Activated T-cell treated with anti-CD3 and anti-CD28 coated beads for 24 hours (primary cell): Measurements from ENCODE around the gene PITPNM2.

Experiments used
- DNase-seq: peaks from one replicate; pipeline ENCODE4 v3.0.0-alpha.2; 2020; ENCODE audit warnings: low read depth

The PITPNM2 gene

DNA sequence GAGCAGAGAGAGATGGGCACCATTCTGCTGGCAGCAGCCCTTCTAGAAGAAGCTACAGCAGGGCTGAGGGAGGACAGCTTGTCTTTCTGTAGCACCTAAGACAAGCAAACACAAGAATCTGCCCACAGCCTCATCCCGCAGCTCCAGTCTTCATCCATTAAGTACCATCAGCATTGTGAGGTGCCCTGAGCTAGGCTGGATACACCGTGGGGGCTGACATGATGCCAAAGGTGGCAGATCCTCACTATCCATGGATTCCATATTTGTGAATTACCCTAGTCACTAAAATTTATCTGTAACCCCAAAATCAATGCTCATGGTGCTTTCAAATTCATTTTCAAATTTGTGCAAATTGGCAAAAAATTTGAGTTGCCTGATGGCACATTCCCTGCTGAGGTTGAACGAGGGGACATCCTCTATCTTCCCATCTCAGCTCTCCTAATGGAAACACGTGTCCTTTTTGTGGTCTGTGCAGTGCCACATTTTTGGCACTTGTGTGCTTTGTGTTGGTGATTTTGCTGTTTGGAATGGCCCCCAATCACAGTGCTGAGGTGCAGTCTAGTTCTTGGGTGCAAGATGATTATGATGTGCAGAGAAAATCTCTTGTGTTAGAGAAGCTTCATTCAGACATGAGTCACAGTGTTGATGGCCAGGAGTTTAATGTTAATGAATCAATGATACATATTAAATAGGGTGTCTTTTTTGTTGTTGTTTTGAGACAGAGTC is 7.0 kb downstream of the PITPNM2 start:
- no peak for DNase-seq

DNA sequence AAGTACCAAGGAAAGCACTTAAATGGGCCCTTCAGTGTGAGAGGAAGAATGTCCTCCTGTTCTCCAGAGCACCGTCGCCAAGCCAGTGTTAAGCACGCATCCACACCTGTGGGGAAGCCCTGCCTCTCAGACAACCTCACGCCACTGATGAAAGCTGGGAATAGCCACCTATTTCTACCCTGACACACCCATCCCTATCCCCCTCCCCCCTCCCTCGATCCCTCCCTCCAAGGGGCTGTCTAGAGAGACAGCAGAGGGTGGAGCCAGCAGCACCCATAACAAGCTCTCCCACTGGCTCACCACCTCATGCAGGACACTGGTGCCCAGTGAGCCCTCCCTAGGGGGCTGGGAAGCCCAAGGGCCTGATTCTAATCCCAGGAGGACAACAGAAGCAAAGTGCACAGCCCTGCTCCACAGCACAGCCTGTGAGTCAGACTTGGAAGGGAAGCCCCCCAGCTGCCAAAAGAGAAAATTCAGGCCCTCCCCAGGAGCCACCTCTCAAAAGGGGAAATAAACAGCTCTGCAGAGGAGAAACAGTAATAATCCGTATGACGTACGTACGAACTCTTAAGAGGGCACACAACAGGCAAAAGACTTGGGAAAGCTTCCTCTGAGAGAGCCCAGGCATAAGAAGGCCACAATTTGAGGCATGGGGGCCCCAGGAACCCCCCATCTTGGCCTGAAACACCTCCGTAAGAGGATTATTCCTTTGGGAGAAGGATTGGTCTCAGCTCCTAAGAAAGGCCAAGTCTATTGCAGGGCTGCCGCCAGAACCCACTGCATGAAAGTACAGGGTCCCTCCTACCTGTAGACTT is 7.8 kb downstream of the PITPNM2 start:
- no peak for DNase-seq

GRCh38 chr12:123142518-123142840 is 8.4 kb downstream of the PITPNM2 start:
- DNase-seq: no peak

DNA sequence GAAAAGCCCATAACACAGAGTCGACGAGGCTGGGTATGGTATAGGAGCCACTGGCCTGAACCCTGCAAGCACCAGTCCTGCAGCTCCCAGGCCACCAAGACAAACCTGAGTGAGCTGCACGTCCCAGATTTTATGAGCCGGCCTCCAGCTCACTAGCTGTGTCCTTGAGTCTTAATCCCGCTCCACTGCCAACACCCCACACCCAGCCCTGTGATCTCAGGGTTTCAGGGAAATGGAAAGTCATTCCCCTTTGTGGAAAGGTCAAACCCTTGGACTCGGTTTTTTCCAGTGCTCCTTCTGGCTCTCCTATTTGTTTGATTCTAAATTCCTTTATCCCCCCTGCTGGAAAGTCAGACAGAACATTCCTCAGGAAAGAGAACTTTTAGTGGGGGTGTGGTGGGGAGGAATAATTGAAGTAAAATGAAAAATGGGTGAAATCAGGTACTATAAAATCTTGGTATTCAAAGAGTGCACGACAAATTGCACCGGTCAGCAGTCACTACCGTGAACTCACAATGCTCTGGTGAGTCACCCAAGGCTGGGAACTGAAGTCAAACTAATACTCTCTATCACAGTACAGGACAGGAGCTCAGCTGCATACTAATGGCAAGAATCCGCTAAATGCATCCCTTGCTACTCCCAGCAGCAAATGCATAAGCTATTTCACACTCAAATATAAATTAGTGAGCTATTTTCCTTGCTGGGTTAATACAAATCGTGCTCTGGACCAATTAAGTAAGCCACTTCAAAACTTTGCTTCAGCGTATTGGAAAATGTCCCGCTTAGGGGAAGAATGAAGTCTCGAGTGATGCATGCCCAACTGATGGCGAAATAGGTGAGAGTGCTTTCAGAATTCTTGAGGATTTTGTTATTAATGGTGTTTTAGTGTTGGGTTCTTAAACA is 9.0 kb downstream of the PITPNM2 start:
- no peak for DNase-seq

DNA sequence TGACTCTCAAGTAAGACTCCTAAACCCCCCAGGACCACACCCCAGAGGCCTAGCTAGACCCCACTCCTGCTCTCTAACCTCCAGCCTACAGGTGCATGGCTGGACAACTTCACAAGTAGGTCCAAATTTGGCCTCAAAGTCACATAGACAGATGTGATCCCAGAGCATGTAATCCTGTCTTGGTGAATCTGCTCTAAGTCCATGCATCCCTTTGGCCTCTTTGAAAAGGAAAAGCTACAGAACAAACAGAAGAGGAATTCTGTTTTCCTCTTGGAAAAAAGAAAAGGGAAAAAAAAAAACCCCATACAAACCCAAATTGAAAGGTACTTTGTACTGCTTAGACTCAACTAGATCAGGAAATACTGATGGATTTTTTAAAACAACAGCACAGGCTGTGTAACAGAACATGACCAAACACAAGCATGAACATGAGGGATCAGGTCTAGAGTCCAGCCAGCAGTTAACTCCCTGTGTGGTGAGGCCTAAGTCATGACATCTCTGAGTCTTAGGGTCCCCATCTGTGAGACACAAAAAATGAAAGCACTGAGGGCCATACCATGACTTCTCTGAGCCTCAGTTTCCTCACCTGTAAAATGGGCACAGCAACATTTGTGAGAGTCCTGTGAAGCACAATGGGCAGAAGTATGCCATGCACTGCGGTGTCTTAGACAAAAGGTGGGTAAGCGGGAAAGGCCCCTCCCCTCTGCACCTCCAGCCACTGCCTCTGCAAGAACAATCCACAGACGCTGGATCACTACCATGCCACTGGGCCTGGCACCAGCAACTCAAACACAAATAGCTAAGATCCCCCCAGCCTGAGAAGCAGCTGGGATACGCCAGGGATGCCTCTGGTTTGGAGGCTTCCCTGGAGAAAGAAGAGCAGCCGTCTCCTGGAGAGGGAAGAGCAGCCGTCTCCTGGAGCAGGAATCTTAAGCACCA is 9.9 kb downstream of the PITPNM2 start:
- DNase-seq: no peak

GRCh38 chr12:123139926-123140675 is 10.8 kb downstream of the PITPNM2 start:
- no peak for DNase-seq

DNA sequence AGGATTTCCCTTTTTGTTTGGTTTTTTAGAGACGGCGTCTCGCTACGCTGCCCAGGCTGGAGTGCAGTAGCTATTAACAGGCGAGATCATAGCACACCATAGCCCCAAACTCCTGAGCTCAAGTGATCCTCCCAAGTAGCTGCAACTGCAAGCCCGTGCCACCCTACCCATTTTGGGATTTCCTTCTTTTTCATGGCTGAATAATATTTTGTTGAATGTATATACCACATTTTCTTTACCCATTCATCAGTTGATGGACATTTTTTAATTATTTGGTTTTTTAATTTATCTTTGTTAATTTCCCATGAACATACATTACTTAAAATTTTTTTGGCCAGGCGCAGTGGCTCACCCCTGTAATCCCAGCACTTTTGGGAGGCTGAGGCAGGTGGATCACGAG is 15.2 kb downstream of the PITPNM2 start:
- DNase-seq: no peak

DNA sequence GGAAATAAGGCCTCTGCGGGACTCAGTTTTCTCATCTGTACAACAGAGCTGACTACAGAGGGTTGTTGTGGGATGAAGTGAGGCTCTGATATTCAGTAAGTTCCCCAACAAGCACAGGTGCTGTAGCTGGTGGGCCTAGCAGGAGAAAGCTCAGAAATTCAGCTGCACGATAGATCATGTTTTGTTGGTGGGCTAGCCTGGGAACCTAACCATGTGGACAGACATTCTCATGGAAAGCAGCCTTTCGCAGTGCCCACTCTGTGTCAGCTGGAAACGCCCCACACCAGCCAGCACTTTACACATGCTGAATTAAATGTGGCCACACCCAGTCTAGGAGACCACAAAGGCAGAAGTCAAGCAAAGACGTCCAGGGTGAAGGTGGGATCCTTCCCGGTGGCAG is 16.1 kb downstream of the PITPNM2 start:
- DNase-seq: no peak

GRCh38 chr12:123134271-123134671 is 16.6 kb downstream of the PITPNM2 start:
- DNase-seq: no peak

DNA sequence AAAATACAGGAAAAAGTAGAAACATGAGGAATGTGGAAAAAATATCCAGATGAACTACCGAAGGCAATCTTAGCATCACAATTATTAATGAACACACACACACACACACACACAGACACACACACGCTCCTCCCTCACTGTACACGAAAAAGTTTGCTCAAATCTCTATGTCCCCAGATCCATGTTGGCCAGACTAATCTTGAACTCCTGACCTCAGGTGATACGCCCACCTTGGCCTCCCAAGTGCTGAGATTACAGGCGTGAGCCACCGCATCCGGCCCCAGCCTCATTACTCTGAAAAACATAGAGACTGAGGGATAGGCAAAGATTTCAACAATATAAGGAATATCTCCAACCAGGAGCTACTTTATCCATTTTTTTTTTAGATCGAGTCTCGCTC is 17.2 kb downstream of the PITPNM2 start:
- no peak for DNase-seq

DNA sequence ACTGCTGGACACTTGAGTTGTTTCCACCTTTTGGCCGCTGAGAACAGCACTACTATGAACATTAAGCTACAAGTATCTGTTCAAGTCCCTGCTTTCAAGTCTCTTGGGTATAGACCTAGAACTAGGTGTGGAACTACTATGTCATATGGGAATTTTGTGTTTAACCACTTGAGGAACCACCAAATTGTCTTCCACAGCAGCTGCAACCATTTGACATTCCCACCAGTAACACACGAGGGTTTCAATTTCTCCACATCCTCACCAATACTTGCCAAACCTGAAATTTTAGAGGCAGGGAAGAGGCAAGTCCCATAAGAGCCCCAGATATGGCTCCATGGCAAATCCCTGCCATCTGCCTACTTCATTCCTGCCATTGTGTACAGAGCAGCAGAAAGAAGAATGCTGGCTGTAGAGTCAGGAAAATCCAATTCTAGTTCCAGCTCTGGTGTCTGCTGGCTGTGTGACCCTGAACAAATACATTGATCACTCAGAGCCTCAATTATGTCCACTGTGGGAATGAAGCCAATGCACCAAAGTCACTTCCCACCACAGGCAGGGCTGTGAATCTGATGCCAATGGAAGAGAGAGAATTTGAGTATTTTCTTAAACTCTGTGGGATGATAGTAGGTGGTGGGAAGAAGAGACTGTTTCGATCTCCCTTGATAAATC is 17.8 kb downstream of the PITPNM2 start:
- DNase-seq: no peak

DNA sequence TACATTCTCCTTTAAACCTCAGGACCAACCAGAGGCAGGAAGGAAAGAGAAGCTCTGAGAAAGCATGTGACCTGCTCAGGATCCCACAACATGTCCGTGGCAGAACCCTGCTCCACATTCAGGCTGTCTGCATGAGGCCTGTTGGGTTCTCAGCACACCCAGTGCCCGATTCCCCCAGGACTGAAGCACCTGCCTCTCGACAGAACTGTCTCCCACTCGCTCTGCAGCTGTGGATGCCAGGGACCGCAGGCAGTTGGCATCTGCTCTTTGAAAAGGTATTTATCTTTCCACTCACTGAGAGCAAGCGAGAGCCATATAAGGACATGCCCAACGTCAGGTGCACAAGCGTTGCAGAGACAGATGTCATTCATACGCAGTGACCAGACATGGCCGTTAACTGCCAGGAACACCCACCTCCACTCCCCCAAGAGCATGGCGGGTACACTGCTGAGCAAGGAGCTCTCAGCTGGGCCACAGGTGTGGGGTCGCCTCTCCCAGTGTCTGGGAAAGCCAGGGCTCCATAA is 18.9 kb downstream of the PITPNM2 start:
- no peak for DNase-seq

GRCh38 chr12:123131291-123131832 is 19.5 kb downstream of the PITPNM2 start:
- no peak for DNase-seq

- no peak for DNase-seq
Measured at GRCh38 chr12:123129621-123130020, 21.3 kb downstream of the PITPNM2 start.

- no peak for DNase-seq
Measured at GRCh38 chr12:123127182-123127495, 23.8 kb downstream of the PITPNM2 start.

DNA sequence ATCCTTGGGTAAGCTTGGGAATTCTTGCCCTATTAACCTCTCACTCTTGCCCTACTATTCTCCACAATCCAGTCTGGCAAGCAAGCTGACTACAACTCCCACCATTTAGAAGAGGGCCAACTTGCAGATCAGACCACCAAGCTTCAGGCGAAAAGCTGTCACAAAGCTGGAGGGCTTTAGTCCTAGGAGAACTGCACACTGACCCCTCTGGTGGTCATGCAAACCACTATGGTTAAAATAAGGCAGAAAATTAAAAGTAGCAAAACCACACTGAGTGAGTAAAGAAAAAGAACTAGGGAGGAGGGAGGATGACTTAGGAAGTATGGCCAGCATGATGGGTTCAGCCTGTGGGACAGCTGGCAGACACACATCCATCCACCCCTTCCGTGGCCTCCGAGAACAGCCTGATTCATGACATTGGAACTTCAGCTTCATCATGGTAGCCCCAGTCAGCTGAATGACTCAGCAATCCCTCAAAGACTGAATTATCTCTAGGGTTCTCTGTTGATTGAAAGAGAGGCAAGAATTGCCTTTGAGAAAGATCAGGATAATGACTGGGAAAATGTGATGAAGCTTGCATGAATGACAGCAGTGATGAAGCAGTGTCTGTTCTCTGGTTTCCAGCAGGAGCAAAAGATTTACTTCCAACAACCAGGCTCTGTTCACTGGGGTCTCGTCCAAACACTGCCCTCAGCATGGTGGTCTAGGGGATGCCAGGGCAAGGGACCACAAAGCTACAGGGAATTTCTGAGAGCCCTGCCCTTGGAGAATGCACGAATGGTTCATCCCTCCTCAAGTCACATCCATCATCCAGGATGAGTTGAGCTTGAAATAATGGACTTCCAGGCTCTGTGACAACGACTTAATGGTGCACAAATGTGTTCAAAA is 24.4 kb downstream of the PITPNM2 start:
- DNase-seq: no peak

- DNase-seq: no peak
Measured at GRCh38 chr12:123122626-123123025, 28.3 kb downstream of the PITPNM2 start.

GRCh38 chr12:123121670-123122069 is 29.2 kb downstream of the PITPNM2 start:
- DNase-seq: no peak
